GM18951 (cell line): Measurements from ENCODE around the gene CCDC74B.
"Not testable (repeated sequence)": the region's sequence is repeated elsewhere in the genome, so short reads cannot be mapped to it uniquely, and the experiment has no call there.

Experiments used
- POLR2A ChIP-seq: IDR thresholded peaks from 4 replicates; pipeline ENCODE4 v1.6.1; 2011; ENCODE audit warnings: mild to moderate bottlenecking; ENCODE audit not compliant: insufficient read length, insufficient read depth; ENCODE audit errors: extremely low read depth
- in situ Hi-C: fragments of 300-500 bp; cut with MboI; formaldehyde crosslinking; loops from one replicate; pipeline ENCODE4 v1.12.0; 2022; ENCODE audit warnings: low sequenced_read_pairs, mixed read lengths, inconsistent platforms; ENCODE audit not compliant: unreplicated experiment

CCDC74B gene

DNA sequence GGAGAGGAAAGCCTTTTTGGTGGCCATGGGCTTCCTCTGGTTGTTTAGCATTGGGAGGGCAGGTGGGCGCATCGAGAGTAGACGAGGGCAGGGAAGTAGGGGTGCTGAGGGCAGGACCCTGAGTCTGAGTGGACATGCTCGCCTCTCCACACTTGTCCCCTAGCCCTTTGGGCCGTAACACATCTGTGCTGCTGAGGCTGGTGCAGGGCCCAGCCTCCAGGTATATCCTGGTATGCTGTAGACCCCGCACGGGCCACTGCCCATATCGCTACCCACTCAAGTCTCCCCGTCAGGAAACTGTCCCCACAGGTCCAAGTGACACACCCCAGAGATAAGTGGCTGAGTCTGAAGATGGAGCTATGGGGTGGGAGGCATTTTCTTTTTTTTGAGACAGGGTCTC, 13.7 kb upstream of the CCDC74B start:
- TF ChIP-seq POLR2A, result no peak
- in situ Hi-C loops, result no loop called here

DNA sequence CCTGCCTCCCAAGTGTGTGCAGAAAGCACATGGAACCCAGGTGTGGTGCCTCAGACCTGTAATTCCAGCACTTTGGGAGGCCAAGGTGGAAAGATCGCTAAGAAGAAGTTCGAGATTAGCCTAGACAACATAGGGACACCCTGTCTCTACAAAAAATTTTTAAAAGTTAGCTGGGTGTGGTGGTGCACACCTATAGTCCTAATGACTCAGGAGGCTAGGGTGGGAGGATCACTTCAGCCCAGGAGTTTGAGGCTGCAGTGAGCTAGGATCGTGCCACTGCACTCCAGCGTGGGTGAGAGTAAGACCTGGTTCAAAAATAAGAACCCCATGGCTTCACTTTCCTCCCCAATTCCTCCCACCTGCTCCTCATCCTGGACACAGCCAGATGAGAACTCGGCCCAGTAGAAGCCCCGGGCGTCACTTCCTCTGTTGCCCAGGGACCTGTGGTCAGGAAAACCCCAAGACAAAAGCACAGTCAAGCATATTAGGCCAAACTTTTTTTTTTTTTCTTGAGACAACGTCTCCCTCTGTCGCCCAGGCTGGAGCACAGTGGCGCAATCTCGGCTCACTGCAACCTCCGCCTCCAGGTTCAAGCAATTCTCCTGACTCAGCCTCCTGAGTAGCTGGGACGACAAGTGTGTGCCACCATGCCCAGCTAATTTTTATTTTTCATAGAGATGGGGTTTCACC, 13.1 kb upstream of the CCDC74B start:
- in situ Hi-C loops, result not testable (repeated sequence)

DNA sequence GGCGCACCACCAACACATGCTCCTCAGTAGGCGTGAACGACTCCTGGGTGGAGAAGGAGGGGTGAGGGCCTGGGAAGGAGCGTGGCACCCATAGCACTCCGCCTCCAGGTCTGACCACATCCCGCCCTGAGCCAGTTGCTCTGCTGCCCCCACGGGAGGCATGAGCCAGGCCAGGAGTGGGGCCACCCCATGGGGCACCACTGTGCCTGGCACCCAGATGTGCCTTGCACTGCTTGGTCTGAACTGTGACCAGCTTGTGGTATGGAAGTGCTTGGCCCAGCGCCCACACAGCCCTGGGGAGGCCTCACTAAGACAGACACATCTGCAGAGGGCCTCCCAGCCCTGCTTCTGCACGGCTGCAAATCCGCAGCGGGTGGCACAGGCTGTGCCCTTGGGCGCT, 12.4 kb upstream of the CCDC74B start:
- in situ Hi-C loops, result not testable (repeated sequence)

- in situ Hi-C loops, result no loop called here
- no peak for TF ChIP-seq POLR2A
Measured at GRCh38 chr2:130156624-130157004, 11.7 kb upstream of the CCDC74B start.

GRCh38 chr2:130155956-130156623, 11.2 kb upstream of the CCDC74B start:
- in situ Hi-C loops, result not testable (repeated sequence)

GRCh38 chr2:130154773-130155765, 10.2 kb upstream of the CCDC74B start:
- no peak for TF ChIP-seq POLR2A
- in situ Hi-C loops, result no loop called here

GRCh38 chr2:130154423-130154770, 9.5 kb upstream of the CCDC74B start:
- in situ Hi-C loops, result not testable (repeated sequence)

GRCh38 chr2:130153721-130154422, 9.0 kb upstream of the CCDC74B start:
- in situ Hi-C loops, result not testable (repeated sequence)

DNA sequence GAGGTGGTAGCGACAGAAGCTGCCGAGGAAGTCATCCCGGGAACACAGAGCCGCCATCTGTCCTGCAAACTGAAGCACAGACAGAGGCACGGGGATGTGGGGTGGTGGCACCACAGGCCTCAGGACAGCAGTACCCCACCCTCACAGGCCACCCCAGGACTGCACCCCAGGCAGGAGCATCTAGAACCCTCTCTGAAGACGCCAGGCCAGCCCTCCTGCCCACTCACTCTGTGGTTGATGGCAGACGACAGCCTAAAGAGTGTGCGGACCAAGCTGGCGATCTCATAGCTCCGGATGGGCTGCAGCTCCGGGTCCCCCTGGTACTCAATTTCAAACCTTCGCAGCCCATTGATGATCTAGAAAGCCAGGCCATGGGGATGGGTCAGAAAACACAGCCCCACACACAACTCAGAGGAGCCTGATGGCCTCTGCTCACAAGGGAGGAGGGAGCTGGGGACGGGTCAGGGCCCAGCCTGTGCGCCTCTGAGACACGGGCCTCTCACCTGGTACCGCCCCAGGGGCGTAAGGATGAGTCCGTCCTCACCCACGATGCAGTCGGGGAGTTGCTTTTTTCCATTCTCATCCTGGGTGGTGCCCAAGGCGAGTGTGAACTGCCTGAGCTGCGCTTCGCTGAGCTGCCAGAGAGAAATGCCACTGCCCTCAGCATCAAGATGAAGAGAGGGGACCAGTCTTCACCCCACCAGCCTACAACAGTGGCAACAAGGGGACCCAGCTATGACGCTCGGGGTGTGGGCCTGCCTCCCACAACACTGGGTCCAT, 8.1 kb upstream of the CCDC74B start:
- TF ChIP-seq POLR2A, result no peak
- in situ Hi-C loops, result no loop called here

- in situ Hi-C loops, result not testable (repeated sequence)
Measured at GRCh38 chr2:130152136-130152815, 7.4 kb upstream of the CCDC74B start.

DNA sequence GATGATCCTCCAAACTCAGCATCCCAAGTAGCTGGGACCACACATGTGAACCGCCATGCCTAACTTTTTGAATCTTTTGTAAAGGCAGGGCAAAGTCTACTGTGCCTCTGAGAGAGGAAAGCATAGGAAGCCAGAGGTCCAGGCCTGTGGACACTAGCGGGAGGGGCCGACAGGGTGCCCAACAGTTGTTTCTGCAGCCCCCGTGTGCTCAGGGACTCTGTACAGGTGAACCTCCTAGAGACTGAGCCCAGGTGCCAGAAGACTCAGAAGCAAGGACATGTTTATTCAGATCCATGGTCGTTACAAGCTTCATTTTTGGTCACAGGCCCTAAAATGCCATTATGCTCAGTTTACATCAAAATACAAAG, 6.2 kb upstream of the CCDC74B start:
- in situ Hi-C loops, result not testable (repeated sequence)

DNA sequence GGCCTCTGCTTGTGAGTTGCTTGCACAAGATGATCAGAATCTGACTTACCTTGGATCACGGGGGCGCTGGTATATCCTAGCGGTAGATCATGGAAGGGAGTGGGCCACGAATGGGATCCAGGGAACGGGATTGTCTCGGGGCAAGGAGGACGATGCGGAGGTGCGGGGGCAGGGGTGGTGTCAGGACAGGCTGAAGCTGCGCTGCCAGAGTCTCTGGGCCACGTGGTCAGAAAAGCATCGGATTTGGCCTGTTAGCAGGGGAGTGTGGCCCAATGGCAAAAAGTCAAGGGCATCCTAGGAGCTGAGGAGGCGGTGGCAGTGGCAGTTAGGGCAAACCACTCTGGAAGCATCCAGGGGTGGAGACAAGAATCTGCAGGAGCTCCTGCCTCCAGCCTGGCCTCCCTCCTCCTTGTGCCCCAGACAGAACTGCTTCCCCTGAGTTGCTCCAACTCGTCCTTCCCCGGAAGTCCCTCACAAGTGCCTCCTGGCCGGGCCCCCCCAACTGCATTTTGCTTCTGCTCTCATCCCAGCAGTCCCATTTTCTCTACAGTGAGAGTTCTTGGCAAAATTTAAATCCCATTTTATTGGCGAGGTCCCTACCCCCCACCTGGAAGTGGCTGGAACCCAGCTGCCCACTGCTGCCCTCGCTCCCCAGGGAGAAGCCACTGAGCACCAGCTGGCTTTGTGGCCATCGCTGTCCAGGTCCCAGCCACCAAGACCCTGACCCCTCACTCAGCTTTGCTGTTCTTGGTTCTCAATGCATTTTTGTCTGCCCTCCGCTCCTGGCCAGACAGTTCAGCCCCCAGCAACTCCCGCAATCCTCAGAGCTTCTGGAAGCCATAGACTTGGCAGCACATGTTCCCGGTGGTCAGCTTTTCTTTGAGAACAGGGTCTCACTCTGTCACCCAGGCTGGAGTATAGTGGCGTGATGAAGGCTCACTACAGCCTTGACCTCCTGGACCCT, 5.6 kb upstream of the CCDC74B start:
- no peak for TF ChIP-seq POLR2A
- in situ Hi-C loops, result no loop called here

DNA sequence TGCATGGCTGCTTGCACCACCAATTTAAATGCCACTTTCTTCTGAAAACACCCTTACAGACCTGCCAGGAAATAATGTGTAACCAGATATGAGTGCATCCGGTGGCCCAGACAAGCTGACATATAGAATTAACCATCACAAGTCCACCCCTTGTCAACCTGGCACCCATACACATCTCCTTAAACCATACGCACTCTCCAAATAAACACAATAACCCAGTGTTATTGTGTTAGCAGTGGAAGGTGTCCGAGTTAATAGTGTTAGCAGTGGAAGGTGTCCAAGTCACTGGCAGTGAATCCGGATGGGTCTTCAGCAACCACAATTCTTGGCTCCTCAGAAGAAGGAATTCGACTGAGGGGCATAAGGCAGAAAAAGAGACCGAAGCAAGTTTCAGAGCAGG, 3.6 kb upstream of the CCDC74B start:
- in situ Hi-C loops, result not testable (repeated sequence)

GRCh38 chr2:130143266-130144039, 1.5 kb downstream of the CCDC74B start:
- in situ Hi-C loops, result not testable (repeated sequence)

GRCh38 chr2:130142396-130143265, 2.3 kb downstream of the CCDC74B start:
- in situ Hi-C loops, result not testable (repeated sequence)
